Measurements from ENCODE around the gene FBLIM1. TPM values are rescaled to one million over a fixed set of nuclear protein-coding genes. Genes with fewer than 3 reads are reported as not detected.
A peak's percentile ranks its signal among the peaks of the same experiment; 100 is the strongest.

FBLIM1 gene
- total and polyA plus RNA-seq, 7 experiments from 2014 or later = 0.27 to 0.54 (median 0.41) TPM; not detected in 4

DNA sequence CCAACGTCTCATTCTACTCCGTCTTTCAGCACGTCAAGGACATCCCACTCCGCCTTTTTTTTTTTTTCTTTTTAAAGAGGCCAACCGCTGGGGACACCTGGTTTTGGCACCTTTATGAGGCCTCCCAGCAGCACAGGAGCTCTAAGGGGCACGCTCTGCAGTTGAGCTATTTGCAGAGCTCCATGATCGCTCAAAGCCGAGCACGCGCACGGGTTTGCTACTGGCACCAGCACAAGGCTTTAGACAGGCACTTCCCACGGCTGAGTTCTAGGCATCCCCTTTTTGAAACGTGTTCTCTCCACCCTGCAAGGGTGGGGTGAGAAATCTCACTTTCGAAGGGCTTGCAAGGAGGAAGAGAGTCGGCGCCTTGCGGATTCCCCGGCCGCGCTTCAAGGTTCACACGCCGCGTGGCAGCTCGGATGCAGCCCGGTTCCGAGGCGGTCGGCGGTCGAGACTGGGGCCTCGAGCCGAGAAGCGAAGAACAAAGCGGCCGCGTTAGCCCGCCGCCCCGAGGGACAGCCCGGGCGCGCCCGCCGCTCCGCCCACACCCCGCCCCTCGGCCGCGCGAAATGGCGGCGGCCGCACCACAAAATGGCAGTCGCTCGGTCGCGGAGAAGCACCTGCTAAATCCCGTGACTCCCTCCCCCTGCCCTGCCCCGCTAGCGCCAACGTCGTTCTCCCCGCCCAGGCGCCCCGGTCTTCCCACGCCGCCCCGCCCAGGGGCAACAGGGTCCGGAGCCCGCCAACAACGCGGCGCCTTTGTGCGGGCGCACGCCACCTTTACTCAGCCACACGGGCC is 76.0 kb downstream of the FBLIM1 start:
- H3K4me1 Mint-ChIP-seq = peaks cover 10 to 44% (median 33%) of the 10 kb centered on the region in 7 donors
- H3K4me3 Mint-ChIP-seq = peak overlapping the region; percentile 88 to 100 (median 96)
- Histone ChIP-seq H3K4me3 (ENCODE audit: low read length) (peak overlapping the region; percentile 100), H3K9me3 (ENCODE audit: control insufficient read depth in 2 of 3, low read length in 3 of 3) (no peaks in the 10 kb centered on the region), H3K36me3 (ENCODE audit: control insufficient read depth in 2 of 3, insufficient read depth in 3 of 3, low read length in 3 of 3) (peaks cover 0 to 7% (median 0%) of the 10 kb centered on the region in 3 experiments), H3K27ac (ENCODE audit: low read depth, low read length) (peak overlapping the region; percentile 98), H3K27me3 (ENCODE audit: control insufficient read depth in 2 of 2, insufficient read depth in 2 of 2, low read length in 2 of 2) (no peaks in the 10 kb centered on the region), H3K4me1 (ENCODE audit: control insufficient read depth in 2 of 2, insufficient read depth in 2 of 2, low read length in 2 of 2) (peaks cover 12 to 16% of the 10 kb centered on the region in 2 donors)
- ATAC-seq (peak; percentile 75), DNase-seq (peak; percentile 77 to 91 (median 88))
- H3K27me3 Mint-ChIP-seq = peaks cover 0 to 3% (median 0%) of the 10 kb centered on the region in 5 donors
- CTCF ChIA-PET = interaction anchor here (1.1 to 2.6 kb wide), 3 partner anchors 13 to 141 kb away, joined by 5 to 14 read pairs (median 9); partner anchors contain the start of genes SPEN and ZBTB17
- H3K27ac Mint-ChIP-seq = peak overlapping the region; percentile 98 to 100 (median 99)
- H3K36me3 Mint-ChIP-seq = peaks cover 0 to 8% (median 5%) of the 10 kb centered on the region in 5 donors
- H3K9me3 Mint-ChIP-seq = peaks cover 0 to 6% (median 0%) of the 10 kb centered on the region in 11 donors
- POLR2A ChIA-PET = interaction anchor here (0.6 to 4.2 kb wide), 18 partner anchors 12 to 1150 kb away, joined by 3 to 227 read pairs (median 4); partner anchors contain the start of genes DNAJC16, SPEN and ZBTB17
- intact Hi-C loops (cut with micrococcal nuclease) = loop anchor here (1.0 to 10.0 kb wide), 13 partner anchors 13 to 1070 kb away; partner anchors contain the start of genes CASP9 (in 2 of the 2), DDI2 (in 2 of the 2), SPEN (in 2 of the 2) and SZRD1 (in 2 of the 2)

DNA sequence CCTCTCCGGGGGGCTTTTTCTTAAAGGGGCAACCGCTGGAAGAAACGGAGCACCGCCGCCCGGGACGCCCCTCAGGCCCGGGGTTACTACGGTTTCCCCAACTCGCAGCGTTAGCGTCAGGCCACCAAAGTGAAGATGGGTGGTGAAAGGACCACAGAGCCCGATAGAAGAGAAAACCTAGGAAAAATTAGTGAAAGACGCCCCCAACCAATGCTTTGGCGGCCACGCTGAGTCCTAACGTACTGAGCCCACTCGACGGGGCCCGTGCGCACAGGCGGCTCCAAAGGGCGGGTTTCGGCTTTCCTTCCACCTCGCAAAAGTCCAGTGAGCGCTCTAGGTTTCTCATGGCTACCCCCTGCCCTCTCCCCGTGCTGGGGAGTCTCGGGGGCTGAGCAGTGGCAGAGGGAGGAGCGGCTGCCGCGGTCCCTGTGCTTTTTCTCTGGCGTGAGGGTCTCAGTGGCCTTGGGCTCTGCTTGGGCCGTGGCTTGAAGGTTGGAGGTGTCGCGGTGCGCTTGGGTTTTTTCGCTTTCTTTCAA is 76.7 kb downstream of the FBLIM1 start:
- Mint-ChIP-seq H3K4me3 (peak overlapping the region; percentile 88 to 100 (median 96)), H3K36me3 (peaks cover 0 to 7% (median 5%) of the 10 kb centered on the region in 5 donors), H3K4me1 (peaks cover 6 to 38% (median 26%) of the 10 kb centered on the region in 7 donors), H3K9me3 (peaks cover 0 to 6% (median 0%) of the 10 kb centered on the region in 11 donors), H3K27ac (peak overlapping the region; percentile 98 to 100 (median 99)), H3K27me3 (peaks cover 0 to 3% (median 0%) of the 10 kb centered on the region in 5 donors)
- ATAC-seq (peak; percentile 1), DNase-seq (no peak)
- Histone ChIP-seq H3K4me1 (ENCODE audit: control insufficient read depth in 2 of 2, insufficient read depth in 2 of 2, low read length in 2 of 2) (peaks cover 12 to 16% of the 10 kb centered on the region in 2 donors), H3K36me3 (ENCODE audit: control insufficient read depth in 2 of 3, insufficient read depth in 3 of 3, low read length in 3 of 3) (peaks cover 0 to 7% (median 0%) of the 10 kb centered on the region in 3 experiments), H3K4me3 (ENCODE audit: low read length) (peak overlapping the region; percentile 100), H3K9me3 (ENCODE audit: control insufficient read depth in 2 of 3, low read length in 3 of 3) (no peaks in the 10 kb centered on the region), H3K27ac (ENCODE audit: low read depth, low read length) (peak overlapping the region; percentile 98), H3K27me3 (ENCODE audit: control insufficient read depth in 2 of 2, insufficient read depth in 2 of 2, low read length in 2 of 2) (no peaks in the 10 kb centered on the region)
- intact Hi-C loops (cut with micrococcal nuclease) = loop anchor here (1.0 to 10.0 kb wide), 10 partner anchors 12 to 1070 kb away; partner anchors contain the start of genes DDI2 (in 2 of the 2), SPEN (in 2 of the 2), SZRD1 (in 2 of the 2) and CASP9 (in 1 of the 2)
- ChIA-PET CTCF (no interaction called here), POLR2A (interaction anchor here (0.6 to 4.5 kb wide), 9 partner anchors 9 to 626 kb away, joined by 3 to 227 read pairs (median 4); partner anchors contain the start of genes SPEN and ZBTB17)

DNA sequence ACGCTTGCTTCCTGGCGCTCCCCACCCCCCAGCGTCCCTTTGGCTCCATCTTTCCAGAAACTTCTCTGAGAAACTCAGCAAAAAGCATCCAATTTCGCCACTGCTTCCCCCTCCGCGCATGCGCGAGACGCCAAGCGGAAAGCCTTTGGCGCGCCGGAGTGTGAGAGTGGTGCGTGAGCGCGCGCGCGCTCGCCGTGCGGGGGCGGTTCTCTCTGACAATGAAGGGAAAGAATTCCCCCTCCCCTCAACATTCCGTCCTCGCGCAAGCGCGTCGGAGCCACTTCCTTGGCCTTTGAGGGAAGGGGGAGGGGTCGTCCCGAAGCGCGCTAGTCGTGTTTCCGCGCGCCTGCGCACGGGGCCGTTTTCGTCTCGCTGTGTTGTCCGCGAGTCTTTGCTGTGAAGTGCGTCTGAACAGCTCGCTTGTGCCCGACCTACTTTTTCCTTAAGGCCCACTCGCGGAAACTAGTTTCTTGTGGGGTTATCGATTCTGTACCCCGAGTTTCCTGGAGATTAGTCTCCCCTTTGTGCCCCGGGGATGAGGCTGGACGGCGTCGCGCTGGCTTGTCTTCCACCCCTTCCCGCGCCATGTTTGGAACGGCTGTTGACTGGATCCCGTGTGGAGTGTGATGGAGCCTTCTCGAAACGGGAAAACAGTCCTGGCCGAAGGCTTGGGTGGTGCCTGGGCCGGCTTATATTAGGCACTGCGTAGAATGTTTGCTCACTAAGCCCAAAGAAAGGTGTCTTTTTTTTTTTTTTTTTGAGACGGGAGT is 77.3 kb downstream of the FBLIM1 start:
- Histone ChIP-seq H3K4me3 (ENCODE audit: low read length) (peak overlapping the region; percentile 100), H3K27me3 (ENCODE audit: control insufficient read depth in 2 of 2, insufficient read depth in 2 of 2, low read length in 2 of 2) (no peaks in the 10 kb centered on the region), H3K4me1 (ENCODE audit: control insufficient read depth in 2 of 2, insufficient read depth in 2 of 2, low read length in 2 of 2) (peaks cover 12 to 16% of the 10 kb centered on the region in 2 donors), H3K36me3 (ENCODE audit: control insufficient read depth in 2 of 3, insufficient read depth in 3 of 3, low read length in 3 of 3) (peaks cover 0 to 7% (median 0%) of the 10 kb centered on the region in 3 experiments), H3K9me3 (ENCODE audit: control insufficient read depth in 2 of 3, low read length in 3 of 3) (no peaks in the 10 kb centered on the region), H3K27ac (ENCODE audit: low read depth, low read length) (peak overlapping the region; percentile 98)
- ChIA-PET CTCF (no interaction called here), POLR2A (interaction anchor here (0.6 to 4.5 kb wide), 5 partner anchors 9 to 81 kb away, joined by 3 to 133 read pairs (median 4); partner anchors contain the start of gene SPEN)
- peak overlapping the region; percentile 98 to 100 (median 99) for H3K27ac Mint-ChIP-seq
- peaks cover 0 to 6% (median 0%) of the 10 kb centered on the region in 11 donors for H3K9me3 Mint-ChIP-seq
- H3K4me3 Mint-ChIP-seq = peak overlapping the region; percentile 88 to 100 (median 96)
- DNase-seq (peak; percentile 96 to 99 (median 98)), ATAC-seq (peak; percentile 77)
- H3K27me3 Mint-ChIP-seq = peaks cover 0 to 3% (median 0%) of the 10 kb centered on the region in 5 donors
- H3K4me1 Mint-ChIP-seq = peaks cover 5 to 35% (median 24%) of the 10 kb centered on the region in 7 donors
- intact Hi-C loops (cut with micrococcal nuclease) = loop anchor here (1.0 to 10.0 kb wide), 10 partner anchors 11 to 1069 kb away; partner anchors contain the start of genes DDI2 (in 2 of the 2), SPEN (in 2 of the 2), SZRD1 (in 2 of the 2) and CASP9 (in 1 of the 2)
- peaks cover 0 to 7% (median 5%) of the 10 kb centered on the region in 5 donors for H3K36me3 Mint-ChIP-seq

Other genes starting within 250 kb of the FBLIM1 start
- gene CASP9, start 234.6 kb upstream of the FBLIM1 start, total RNA-seq = 10 to 100 TPM; 14.7 to 22.2 (median 15.7) TPM
- gene CASP9, start 234.6 kb upstream of the FBLIM1 start, polyA plus RNA-seq = 1 to 10 TPM; 9.0 to 9.3 TPM
- gene DNAJC16, start 231.9 kb upstream of the FBLIM1 start, total RNA-seq = 10 to 100 TPM; 17.8 to 29.4 (median 25.0) TPM
- 10 to 100 TPM in 1 of 2 donors, 1 to 10 TPM in 1; 9.6 to 10.0 TPM for gene DNAJC16, start 231.9 kb upstream of the FBLIM1 start, polyA plus RNA-seq
- 10 to 100 TPM in 1 of 5 experiments, 1 to 10 TPM in 4; 6.4 to 21.5 (median 9.5) TPM for gene AGMAT, start 173.7 kb upstream of the FBLIM1 start, total RNA-seq
- gene AGMAT, start 173.7 kb upstream of the FBLIM1 start, polyA plus RNA-seq = 10 to 100 TPM; 14.5 to 16.9 TPM
- 10 to 100 TPM; 24.5 to 46.8 (median 37.0) TPM for gene DDI2, start 141.3 kb upstream of the FBLIM1 start, total RNA-seq
- gene DDI2, start 141.3 kb upstream of the FBLIM1 start, polyA plus RNA-seq = 1 to 10 TPM; 3.2 to 6.7 TPM
- 10 to 100 TPM; 53.6 to 78.6 (median 68.1) TPM for gene PLEKHM2, start 74.5 kb upstream of the FBLIM1 start, total RNA-seq
- gene PLEKHM2, start 74.5 kb upstream of the FBLIM1 start, polyA plus RNA-seq = 10 to 100 TPM in 1 of 2 donors, 1 to 10 TPM in 1; 4.3 to 10.0 TPM
- 1 to 10 TPM; 1.5 to 4.6 (median 2.1) TPM for gene SLC25A34, start 22.5 kb upstream of the FBLIM1 start, total RNA-seq
- under 1 TPM in 1 of 2 donors, not detected in 1; 0.08 TPM for gene SLC25A34, start 22.5 kb upstream of the FBLIM1 start, polyA plus RNA-seq
- gene TMEM82, start 16.3 kb upstream of the FBLIM1 start, total RNA-seq = not detected
- gene TMEM82, start 16.3 kb upstream of the FBLIM1 start, polyA plus RNA-seq = not detected
- 1 to 10 TPM in 3 of 5 experiments, under 1 TPM in 2; 0.69 to 1.9 (median 1.4) TPM for gene UQCRHL, start 48.9 kb downstream of the FBLIM1 start, total RNA-seq
- gene UQCRHL, start 48.9 kb downstream of the FBLIM1 start, polyA plus RNA-seq = 1 to 10 TPM in 1 of 2 donors, under 1 TPM in 1; 0.43 to 1.1 TPM
- gene SPEN, start 88.9 kb downstream of the FBLIM1 start, total RNA-seq = 10 to 100 TPM; 72.1 to 92.1 (median 82.9) TPM
- 10 to 100 TPM; 10.1 to 46.7 TPM for gene SPEN, start 88.9 kb downstream of the FBLIM1 start, polyA plus RNA-seq
- 10 to 100 TPM; 47.3 to 85.1 (median 65.0) TPM for gene ZBTB17, start 217.3 kb downstream of the FBLIM1 start, total RNA-seq
- 10 to 100 TPM; 11.2 to 33.7 TPM for gene ZBTB17, start 217.3 kb downstream of the FBLIM1 start, polyA plus RNA-seq
- not detected for gene SRARP, start 245.4 kb downstream of the FBLIM1 start, total RNA-seq
- not detected for gene SRARP, start 245.4 kb downstream of the FBLIM1 start, polyA plus RNA-seq

All from naive thymus-derived CD4-positive, alpha-beta T cell (primary cell).